Chondrocyte (in vitro differentiated cells): Measurements from ENCODE around the gene LMNA. TPM values are rescaled to one million over a fixed set of nuclear protein-coding genes. Genes with fewer than 3 reads are reported as not detected.

Source experiments
- DNase-seq: peaks from one replicate; pipeline ENCODE4 v3.0.0; 2021; ENCODE audit warnings: mixed read lengths, low spot score
- H3K27ac Mint-ChIP-seq: one replicate; pipeline ENCODE4 v1.8.0; 2021; ENCODE audit warnings: mild to moderate bottlenecking, moderate library complexity, mixed read lengths; ENCODE audit not compliant: unreplicated experiment
- H3K27me3 Mint-ChIP-seq: 2 replicates; pipeline ENCODE4 v1.8.0; 2021; ENCODE audit warnings: low read depth, mixed read lengths
- H3K36me3 Mint-ChIP-seq: 2 replicates; pipeline ENCODE4 v1.8.0; 2021; ENCODE audit warnings: low read depth, mixed read lengths
- H3K4me1 Mint-ChIP-seq: 2 replicates; pipeline ENCODE4 v1.8.0; 2021; ENCODE audit warnings: low read depth, mild to moderate bottlenecking, mixed read lengths
- H3K4me3 Mint-ChIP-seq: one replicate; pipeline ENCODE4 v1.8.0; 2021; ENCODE audit warnings: mild to moderate bottlenecking, moderate library complexity, mixed read lengths; ENCODE audit not compliant: unreplicated experiment
- H3K9me3 Mint-ChIP-seq: 2 replicates; pipeline ENCODE4 v1.8.0; 2021; ENCODE audit warnings: low read depth, mixed read lengths
- total RNA-seq: library from RNA; stranded (reverse); gene quantifications from 3 replicates; pipeline ENCODE4 v1.2.1, GENCODE V29; 2021
- TF ChIP-seq, protein P1 (sequence below): fragments of 200-600 bp; sonication (generic); IDR thresholded peaks from 2 replicates; pipeline ENCODE4 v1.5.0; 2021; ENCODE audit warnings: antibody characterized with exemption, mild to moderate bottlenecking, moderate library complexity

Gene LMNA
- total RNA-seq, 1 donor from 2014 or later = 675 TPM

DNA sequence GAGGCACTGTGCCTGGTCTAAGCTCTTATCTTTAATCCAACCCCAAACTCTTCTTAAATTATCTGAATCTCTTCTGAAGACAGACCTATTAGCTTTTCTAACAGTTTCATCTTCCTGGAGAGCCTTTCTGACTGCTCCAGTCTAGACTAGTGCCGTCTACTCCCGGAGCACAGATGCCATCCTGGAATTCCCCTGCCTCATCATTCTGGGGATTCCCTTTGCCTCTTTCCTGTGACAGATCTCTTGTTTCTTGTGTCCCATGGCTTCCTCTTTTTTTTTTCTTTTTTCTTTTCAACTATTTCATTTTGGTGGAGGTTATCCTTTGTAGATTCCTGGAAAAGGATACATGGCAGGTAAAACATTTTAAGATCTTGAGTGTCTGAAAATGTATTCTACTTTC lies 50.6 kb downstream of the LMNA start:
- DNase-seq = no peak
- H3K4me3 Mint-ChIP-seq = no peak overlapping the region
- peaks cover 16% of the 10 kb centered on the region for H3K4me1 Mint-ChIP-seq
- TF ChIP-seq, protein P1, sequence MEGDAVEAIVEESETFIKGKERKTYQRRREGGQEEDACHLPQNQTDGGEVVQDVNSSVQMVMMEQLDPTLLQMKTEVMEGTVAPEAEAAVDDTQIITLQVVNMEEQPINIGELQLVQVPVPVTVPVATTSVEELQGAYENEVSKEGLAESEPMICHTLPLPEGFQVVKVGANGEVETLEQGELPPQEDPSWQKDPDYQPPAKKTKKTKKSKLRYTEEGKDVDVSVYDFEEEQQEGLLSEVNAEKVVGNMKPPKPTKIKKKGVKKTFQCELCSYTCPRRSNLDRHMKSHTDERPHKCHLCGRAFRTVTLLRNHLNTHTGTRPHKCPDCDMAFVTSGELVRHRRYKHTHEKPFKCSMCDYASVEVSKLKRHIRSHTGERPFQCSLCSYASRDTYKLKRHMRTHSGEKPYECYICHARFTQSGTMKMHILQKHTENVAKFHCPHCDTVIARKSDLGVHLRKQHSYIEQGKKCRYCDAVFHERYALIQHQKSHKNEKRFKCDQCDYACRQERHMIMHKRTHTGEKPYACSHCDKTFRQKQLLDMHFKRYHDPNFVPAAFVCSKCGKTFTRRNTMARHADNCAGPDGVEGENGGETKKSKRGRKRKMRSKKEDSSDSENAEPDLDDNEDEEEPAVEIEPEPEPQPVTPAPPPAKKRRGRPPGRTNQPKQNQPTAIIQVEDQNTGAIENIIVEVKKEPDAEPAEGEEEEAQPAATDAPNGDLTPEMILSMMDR = no peak
- peaks cover 3% of the 10 kb centered on the region for H3K9me3 Mint-ChIP-seq
- H3K27ac Mint-ChIP-seq = no peak overlapping the region
- peaks cover 7% of the 10 kb centered on the region for H3K36me3 Mint-ChIP-seq
- no peaks in the 10 kb centered on the region for H3K27me3 Mint-ChIP-seq

DNA sequence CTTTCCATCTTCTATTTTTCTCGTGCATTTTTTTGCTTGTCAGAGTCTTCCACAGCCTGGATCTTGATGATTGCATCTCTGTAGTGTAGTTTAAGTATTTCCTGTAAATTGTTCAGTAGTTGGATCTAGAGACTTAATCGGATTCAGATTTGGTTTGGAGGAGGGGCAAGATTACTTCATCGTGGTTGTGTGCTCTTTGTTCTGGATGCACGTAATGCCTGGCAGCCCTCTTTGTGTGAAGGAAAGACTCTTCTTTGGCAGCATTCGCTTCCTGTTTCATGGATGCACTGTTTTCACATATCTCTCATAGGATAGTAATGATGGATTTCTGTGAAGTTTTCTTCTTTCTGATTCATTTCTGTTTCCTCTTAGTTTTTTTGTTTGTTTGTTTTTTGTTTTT lies 53.0 kb downstream of the LMNA start:
- H3K4me1 Mint-ChIP-seq = peaks cover 5% of the 10 kb centered on the region
- H3K27ac Mint-ChIP-seq = peak overlapping the region; percentile 4
- peaks cover 3% of the 10 kb centered on the region for H3K9me3 Mint-ChIP-seq
- H3K36me3 Mint-ChIP-seq = peaks cover 7% of the 10 kb centered on the region
- DNase-seq = no peak
- no peak overlapping the region for H3K4me3 Mint-ChIP-seq
- TF ChIP-seq, protein P1 = no peak
- no peaks in the 10 kb centered on the region for H3K27me3 Mint-ChIP-seq

- H3K36me3 Mint-ChIP-seq = peaks cover 13% of the 10 kb centered on the region
- DNase-seq = no peak
- H3K27me3 Mint-ChIP-seq = no peaks in the 10 kb centered on the region
- no peak overlapping the region for H3K27ac Mint-ChIP-seq
- TF ChIP-seq, protein P1 = no peak
- no peak overlapping the region for H3K4me3 Mint-ChIP-seq
- H3K9me3 Mint-ChIP-seq = no peaks in the 10 kb centered on the region
- H3K4me1 Mint-ChIP-seq = no peaks in the 10 kb centered on the region
These were observed 58.4 kb downstream of the LMNA start for GRCh38 chr1:156172696-156173470.

DNA sequence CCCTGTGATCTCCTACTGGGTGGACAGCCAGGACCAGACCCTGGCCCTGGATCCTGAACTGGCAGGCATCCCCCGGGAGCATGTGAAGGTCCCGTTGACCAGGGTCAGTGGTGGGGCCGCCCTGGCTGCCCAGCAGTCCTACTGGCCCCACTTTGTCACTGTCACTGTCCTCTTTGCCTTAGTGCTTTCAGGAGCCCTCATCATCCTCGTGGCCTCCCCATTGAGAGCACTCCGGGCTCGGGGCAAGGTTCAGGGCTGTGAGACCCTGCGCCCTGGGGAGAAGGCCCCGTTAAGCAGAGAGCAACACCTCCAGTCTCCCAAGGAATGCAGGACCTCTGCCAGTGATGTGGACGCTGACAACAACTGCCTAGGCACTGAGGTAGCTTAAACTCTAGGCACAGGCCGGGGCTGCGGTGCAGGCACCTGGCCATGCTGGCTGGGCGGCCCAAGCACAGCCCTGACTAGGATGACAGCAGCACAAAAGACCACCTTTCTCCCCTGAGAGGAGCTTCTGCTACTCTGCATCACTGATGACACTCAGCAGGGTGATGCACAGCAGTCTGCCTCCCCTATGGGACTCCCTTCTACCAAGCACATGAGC lies 62.2 kb downstream of the LMNA start:
- Mint-ChIP-seq H3K9me3 (no peaks in the 10 kb centered on the region), H3K27me3 (no peaks in the 10 kb centered on the region), H3K27ac (no peak overlapping the region), H3K4me1 (no peaks in the 10 kb centered on the region), H3K36me3 (peaks cover 16% of the 10 kb centered on the region), H3K4me3 (no peak overlapping the region)
- DNase-seq = no peak
- TF ChIP-seq, protein P1 = no peak

GRCh38 chr1:156177919-156178654 lies 63.6 kb downstream of the LMNA start:
- no peaks in the 10 kb centered on the region for H3K27me3 Mint-ChIP-seq

More at GRCh38 chr1:156177919-156178654, 63.6 kb downstream of the LMNA start:
- Mint-ChIP-seq H3K36me3 (peaks cover 16% of the 10 kb centered on the region), H3K4me1 (no peaks in the 10 kb centered on the region), H3K4me3 (no peak overlapping the region), H3K27ac (no peak overlapping the region), H3K9me3 (no peaks in the 10 kb centered on the region)
- no peak for DNase-seq
- TF ChIP-seq, protein P1 = no peak
